Measurements from ENCODE around the gene STYXL1. TPM values are rescaled to one million over a fixed set of nuclear protein-coding genes. Genes with fewer than 3 reads are reported as not detected.

STYXL1 gene
- total and polyA plus RNA-seq, 8 donors: 13.3 to 47.6 (median 22.7) TPM

GRCh38 chr7:75995052-75995471 is 52.7 kb downstream of the STYXL1 start:
- no peak for FAIRE-seq
- Histone ChIP-seq H3K4me1 (peaks cover 0 to 5% (median 0%) of the 10 kb centered on the region in 3 donors), H3K9me3 (no peaks in the 10 kb centered on the region), H3K4me3 (peak overlapping the region in 2 of 4 donors; percentile 73 to 92), H3K27me3 (no peaks in the 10 kb centered on the region), H3K36me3 (no peaks in the 10 kb centered on the region), H3K27ac (peak overlapping the region; percentile 83 to 91 (median 87))
- peak in 1 of 6 donors; percentile 17 for DNase-seq
- intact Hi-C loops (cut with DNase I): no loop called here
- WGBS, 2 donors: 49 to 50% methylated on average over 11 of the region's 11 CpGs
- peak in 2 of 4 donors; percentile 0 to 1 for ATAC-seq
- TF ChIP-seq, protein P1, sequence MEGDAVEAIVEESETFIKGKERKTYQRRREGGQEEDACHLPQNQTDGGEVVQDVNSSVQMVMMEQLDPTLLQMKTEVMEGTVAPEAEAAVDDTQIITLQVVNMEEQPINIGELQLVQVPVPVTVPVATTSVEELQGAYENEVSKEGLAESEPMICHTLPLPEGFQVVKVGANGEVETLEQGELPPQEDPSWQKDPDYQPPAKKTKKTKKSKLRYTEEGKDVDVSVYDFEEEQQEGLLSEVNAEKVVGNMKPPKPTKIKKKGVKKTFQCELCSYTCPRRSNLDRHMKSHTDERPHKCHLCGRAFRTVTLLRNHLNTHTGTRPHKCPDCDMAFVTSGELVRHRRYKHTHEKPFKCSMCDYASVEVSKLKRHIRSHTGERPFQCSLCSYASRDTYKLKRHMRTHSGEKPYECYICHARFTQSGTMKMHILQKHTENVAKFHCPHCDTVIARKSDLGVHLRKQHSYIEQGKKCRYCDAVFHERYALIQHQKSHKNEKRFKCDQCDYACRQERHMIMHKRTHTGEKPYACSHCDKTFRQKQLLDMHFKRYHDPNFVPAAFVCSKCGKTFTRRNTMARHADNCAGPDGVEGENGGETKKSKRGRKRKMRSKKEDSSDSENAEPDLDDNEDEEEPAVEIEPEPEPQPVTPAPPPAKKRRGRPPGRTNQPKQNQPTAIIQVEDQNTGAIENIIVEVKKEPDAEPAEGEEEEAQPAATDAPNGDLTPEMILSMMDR (IDR thresholded peaks at IDR 0.05): no peak

- FAIRE-seq (no peak), DNase-seq (peak; percentile 95 to 99 (median 97)), ATAC-seq (peak; percentile 94 to 97 (median 94))
- H3K9me3 ChIP-seq: no peaks in the 10 kb centered on the region
- TF ChIP-seq, protein P1 (IDR thresholded peaks at IDR 0.05): no peak
- peak within 1 kb of the TSS; percentile 60 to 92 (median 76) for H3K4me3 ChIP-seq
- WGBS, 2 donors: 1% methylated on average over 32 to 51 of the region's 51 CpGs
- peak within 1 kb of the TSS; percentile 83 to 91 (median 87) for H3K27ac ChIP-seq
- peaks cover 0 to 9% (median 0%) of the 10 kb centered on the region in 3 donors for H3K4me1 ChIP-seq
- no peaks in the 10 kb centered on the region for H3K36me3 ChIP-seq
- intact Hi-C loops (cut with DNase I): no loop called here
- H3K27me3 ChIP-seq: no peaks in the 10 kb centered on the region
Observed at GRCh38 chr7:75994388-75995051, 53.3 kb downstream of the STYXL1 start, which contains the start of gene TMEM120A. Gene TMEM120A, minus strand, starts transcription at chr7:75994595. Its CDS starts 25 bp downstream, at chr7:75994570.

GRCh38 chr7:75993689-75994387 is 54.0 kb downstream of the STYXL1 start:
- H3K36me3 ChIP-seq: no peaks in the 10 kb centered on the region
- intact Hi-C loops (cut with DNase I): no loop called here
- 2% methylated on average over 38 to 40 of the region's 40 CpGs for WGBS, 2 donors
- TF ChIP-seq, protein P1 (IDR thresholded peaks at IDR 0.05): no peak
- no peak for FAIRE-seq
- DNase-seq: peak; percentile 52 to 87 (median 68)
- ATAC-seq: peak; percentile 35 to 46 (median 45)
- H3K4me1 ChIP-seq: peaks cover 0 to 9% (median 0%) of the 10 kb centered on the region in 3 donors
- no peaks in the 10 kb centered on the region for H3K27me3 ChIP-seq
- peak overlapping the region; percentile 83 to 91 (median 87) for H3K27ac ChIP-seq
- H3K4me3 ChIP-seq: peak overlapping the region; percentile 60 to 92 (median 76)
- no peaks in the 10 kb centered on the region for H3K9me3 ChIP-seq

DNA sequence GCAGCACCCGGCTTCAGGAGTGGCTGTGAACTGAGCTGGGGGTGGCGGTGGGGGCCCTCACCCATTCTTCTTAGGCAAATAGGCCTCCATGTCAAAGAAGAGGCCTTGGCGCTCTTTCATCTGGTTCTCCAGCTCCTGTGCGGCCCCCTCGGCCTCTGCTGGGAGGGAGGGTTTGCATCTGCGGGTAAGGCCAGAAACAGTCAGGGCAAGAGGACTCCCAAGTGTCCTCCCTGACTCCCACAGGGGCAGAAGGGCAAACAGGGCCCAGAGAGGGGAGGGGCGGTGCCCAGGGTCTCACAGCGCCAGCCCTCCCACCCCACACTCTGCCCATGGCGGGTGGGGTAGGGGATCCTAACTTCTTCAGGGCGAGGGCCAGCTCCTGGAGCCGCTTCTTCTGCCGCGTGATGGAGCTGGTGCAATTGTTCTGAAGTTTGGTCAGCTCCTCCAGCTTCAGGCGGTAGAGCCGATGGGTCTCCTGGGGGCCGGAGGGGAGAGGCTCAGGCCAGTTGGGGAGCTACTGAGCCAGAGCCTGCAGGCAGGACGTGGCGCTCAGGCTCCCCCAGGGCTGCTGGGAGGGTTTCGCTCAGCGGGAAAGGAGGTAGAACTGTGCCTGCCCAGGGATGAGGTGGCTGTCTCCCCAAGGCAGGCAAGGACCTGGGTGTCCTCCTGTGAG is 55.6 kb downstream of the STYXL1 start:
- Histone ChIP-seq H3K9me3 (no peaks in the 10 kb centered on the region), H3K27me3 (no peaks in the 10 kb centered on the region), H3K4me1 (peaks cover 0 to 9% (median 0%) of the 10 kb centered on the region in 3 donors), H3K27ac (peak overlapping the region in 2 of 4 donors; percentile 23 to 62), H3K36me3 (peaks cover 0 to 9% (median 0%) of the 10 kb centered on the region in 3 donors), H3K4me3 (no peak overlapping the region)
- peak in 2 of 6 donors; percentile 17 to 55 for DNase-seq
- FAIRE-seq: no peak
- TF ChIP-seq, protein P1 (IDR thresholded peaks at IDR 0.05): no peak
- intact Hi-C loops (cut with DNase I): no loop called here
- 92% methylated on average over 20 of the region's 20 CpGs for WGBS, 2 donors
- ATAC-seq: no peak
